A172 (cell line): ENCODE measurements around the gene PRKAR2B. TPM values are rescaled to one million over a fixed set of nuclear protein-coding genes. Genes with fewer than 3 reads are reported as not detected.

Experiments
- DNase-seq: peaks from one replicate; pipeline ENCODE4 v3.0.0-alpha.2; 2015; ENCODE audit warnings: low spot score
- total RNA-seq: library from RNA; depleted of rRNA; stranded (reverse); fragments of >200 nt; shearing (Covaris generic); gene quantifications from 2 replicates; pipeline ENCODE4 v1.2.3, GENCODE V29; 2014; rRNA removed

The PRKAR2B gene
- total RNA-seq, 1 experiment from 2014 or later, result 13.9 TPM

DNA sequence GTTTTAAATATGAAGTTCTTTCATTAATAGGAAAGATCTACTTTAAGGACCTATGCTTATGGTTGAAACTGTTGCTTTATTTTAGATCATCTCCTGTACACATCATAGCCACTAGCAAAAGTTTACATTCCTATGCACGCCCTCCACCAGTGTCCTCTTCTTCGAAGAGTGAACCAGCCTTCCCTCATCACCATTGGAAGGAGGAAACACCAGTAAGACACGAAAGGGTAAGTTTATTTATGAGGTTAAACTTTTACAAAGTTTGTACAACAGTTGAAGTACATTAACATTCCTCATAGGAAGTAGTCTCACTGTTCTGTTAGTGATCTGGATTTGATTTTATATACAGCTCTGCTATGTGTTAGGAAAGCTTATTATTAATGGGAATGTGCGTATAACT lies 141.2 kb downstream of the PRKAR2B start:
- DNase-seq, result no peak

DNA sequence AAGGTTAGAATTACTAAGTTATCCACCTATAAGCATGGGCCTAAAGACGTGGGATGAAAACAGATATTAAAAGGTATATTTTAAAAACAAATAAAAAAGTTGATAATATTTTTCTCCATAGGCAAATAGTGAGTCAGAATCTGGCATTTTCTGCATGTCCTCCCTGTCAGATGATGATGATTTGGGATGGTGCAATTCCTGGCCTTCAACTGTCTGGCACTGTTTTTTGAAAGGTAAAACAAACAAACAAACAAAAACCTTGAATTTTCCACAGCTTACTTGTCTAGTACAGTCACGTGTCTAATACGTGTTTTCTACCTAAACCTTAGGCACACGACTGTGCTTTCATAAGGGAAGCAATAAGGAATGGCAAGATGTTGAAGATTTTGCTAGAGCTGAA lies 141.7 kb downstream of the PRKAR2B start:
- DNase-seq, result no peak

DNA sequence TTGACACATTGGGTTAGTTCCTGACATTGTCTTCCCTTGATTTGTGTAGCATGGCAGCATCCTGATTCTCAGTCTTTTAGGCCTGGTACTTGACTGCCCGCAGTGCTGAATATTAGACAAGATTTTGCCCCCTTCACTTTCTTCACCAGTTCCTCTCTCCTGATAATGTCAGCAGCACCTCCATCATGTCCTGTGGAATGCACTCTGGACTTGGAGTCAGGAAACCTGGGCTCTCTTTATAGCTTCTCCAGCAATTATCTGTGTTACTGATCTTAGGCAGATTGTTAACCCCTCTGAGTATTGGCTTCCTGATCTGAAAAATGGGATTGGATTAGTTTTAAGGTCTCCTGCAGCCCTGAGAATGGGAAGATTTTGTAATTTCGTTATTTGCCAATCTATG lies 143.3 kb downstream of the PRKAR2B start:
- no peak for DNase-seq

DNA sequence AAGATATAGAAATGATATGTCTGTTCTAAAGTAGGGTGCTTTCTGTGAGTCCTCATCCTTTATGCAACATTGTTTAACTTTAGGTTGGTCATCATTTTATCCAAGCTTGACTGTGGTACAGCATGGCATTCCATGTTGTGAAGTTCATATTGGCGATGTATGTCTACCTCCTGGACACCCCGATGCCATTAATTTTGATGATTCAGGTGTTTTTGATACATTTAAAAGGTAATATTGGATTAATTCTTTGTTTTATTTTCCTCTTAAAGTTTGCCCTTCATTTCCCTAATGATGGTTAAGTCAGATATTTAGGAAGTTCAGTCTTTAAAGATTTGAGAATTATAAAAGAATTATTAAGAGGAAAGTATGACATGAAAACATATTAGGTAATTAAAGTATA lies 145.6 kb downstream of the PRKAR2B start:
- no peak for DNase-seq

DNA sequence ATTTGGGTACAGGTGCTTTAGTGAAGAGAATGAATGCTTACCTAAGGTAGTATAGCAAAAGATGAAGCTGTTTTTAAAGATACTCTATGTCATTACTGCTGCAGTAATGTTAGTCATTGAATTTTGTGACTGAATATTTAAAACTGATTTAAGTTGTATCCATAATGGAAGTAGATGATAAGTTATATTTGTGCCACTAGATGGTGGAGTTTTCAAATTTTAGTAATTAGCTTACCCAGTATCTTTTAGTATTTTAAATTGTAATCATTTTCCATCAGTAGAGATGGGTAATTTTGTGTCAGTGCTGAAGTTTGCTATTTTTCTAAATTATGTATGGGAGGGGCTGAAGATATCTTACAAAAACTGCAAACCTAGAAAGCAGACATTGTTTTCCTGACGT lies 149.5 kb downstream of the PRKAR2B start:
- no peak for DNase-seq

DNA sequence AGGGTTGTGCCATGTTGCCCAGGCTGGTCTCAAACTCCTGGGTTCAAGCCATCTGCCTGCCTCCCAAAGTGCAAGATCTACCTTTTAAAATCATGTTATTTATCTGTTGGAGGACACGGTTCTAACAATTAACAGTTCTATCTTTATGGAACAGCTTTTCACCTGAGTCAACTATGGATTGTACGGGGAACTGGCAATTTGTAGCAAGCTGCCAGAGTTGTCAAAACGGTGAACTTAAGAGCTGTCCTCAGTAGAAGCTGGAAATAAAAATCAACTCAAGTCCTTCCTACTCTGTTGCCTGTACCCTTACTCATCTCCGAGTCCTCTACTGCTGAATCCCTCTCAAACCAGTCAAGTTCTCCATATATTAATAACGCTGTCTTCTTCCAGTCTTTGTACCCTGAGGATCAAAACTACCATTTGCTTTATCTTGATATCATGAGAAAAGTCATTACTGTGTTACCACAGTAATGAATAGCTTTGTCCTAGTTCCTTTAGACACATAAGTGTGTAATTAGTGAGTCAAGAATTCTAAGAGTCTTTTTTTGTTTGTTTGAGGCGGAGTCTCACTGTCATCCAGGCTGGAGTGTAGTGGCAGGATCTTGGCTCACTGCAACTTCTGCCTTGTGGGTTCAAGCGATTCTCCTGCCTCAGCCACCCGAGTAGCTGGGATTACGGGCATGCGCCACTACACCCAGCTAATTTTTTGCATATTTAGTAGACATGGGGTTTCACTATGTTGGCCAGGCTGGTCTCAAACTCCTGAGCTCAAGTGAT lies 152.5 kb downstream of the PRKAR2B start:
- no peak for DNase-seq

DNA sequence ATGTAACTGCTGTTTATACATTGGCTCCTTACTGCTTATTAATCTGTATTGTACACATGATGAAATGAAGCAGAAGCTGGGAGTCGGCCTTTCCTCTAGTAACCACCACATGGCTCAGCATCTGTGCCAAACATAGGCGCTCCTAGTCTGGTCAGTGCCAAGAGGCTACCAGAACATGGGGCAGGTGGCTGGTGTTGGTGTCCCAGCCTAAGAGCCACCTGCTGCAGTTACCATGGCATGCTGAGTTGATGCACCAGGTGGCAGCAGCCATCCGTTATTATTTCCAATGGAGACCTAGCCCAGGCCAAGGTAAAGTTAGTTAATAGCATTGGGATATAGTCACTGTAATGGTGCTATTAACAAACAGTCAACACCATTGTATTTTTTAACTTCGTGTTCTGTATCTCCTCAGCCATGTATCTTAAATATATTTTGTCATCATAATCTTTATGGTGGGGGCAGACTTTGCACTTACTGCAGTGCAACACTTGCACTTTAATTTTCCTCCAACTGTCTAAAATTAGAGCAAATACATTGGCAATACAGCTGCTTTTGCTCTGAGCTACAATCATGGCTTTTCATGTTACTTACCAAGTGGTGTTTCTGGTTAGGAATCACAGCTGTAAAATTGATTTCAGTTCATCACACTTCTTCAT lies 157.4 kb downstream of the PRKAR2B start:
- DNase-seq, result peak; percentile 38

DNA sequence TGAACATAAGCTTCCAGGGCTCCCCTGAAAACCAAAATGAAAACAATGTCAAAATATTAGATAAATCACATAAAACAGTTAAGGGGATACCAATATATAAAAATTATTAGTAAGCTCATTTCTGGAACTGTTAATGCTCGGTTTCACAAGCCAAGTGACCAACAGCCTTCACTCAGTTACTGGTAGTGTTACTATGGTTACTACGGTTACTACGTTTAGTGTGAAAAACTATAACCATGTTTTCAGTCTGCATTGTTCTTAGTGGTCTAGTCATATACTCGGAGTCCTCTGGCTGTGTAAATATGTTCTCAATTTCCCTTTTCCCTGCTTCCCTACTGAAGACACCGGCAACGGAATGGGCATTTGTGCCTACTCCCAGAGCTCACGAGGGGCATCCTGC lies 159.1 kb downstream of the PRKAR2B start:
- DNase-seq, result no peak

DNA sequence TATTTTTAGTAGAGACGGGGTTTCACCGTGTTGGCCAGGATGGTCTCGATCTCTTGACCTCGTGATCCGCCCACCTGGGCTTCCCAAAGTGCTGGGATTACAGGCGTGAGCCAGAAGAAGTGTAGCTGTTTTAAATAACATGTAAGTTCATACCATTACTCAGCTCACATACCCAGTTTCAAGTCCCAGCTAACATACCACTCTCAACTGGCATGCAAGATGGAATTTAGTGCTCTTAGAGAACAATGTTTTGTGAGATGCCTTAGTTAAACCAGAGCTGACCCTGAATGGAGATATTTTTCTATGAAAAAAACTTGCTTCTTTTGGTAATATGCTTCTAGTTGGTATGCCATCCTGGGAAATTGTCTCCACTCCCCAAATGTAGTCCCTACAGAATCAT lies 161.6 kb downstream of the PRKAR2B start:
- DNase-seq, result no peak

DNA sequence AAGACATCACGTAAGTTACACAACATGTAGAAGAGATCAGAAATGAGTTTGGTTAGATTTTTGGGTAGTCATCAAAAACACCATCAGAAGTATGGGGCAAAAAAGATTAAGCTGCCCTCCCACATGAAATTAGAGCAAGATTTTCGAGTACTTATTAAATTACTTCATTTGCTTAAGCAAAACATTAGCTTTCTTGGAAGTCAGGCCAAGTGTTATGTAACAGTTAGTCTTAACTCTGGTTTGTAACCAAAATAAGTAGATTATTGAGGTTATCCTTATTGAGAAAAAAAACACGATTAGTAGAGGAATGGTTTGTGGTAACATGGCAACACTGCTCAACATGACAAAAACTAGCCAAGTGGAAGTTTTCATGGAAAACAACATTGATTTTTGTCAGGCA lies 162.2 kb downstream of the PRKAR2B start:
- no peak for DNase-seq

DNA sequence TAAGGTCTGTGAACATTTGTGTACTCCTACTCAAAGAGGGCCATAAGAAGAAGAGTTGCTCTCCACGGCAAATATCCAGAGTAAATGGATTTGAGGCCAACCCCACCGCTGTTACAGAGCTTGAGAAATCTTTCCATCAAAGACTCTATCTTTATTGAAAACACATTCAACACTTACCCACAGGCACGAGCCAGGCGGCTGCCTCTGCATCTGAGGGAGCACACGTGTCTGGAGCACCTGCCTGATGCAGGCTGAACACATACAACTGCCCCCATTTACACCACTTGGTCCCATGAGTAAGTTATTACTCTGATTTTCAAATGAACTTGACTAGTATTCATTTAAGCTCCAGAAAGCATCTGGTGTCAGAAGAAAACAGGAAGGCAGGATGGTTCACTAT lies 163.0 kb downstream of the PRKAR2B start:
- no peak for DNase-seq

DNA sequence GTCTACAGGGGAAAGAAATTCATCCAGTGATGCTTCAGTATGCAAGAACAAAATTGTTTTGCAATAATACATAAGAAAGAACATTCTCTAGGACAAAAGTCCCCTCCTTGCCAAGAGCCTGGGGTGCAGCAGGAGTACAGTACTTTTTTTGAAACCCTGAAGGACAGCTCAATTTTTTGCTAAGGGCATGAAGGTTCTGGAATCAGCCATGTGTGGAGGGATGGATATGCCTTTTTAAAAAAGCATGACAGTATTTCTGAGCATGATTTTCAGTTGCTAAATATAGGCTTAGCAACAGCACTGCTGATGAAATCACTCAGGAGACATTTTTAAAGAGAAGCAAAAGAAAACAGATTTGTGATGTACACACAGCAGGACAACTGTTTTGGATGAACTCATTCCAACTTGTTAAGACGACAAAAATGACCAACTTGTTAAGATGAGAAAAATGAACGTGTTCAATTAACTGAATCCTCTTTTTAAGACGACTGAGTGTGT lies 163.6 kb downstream of the PRKAR2B start:
- no peak for DNase-seq

DNA sequence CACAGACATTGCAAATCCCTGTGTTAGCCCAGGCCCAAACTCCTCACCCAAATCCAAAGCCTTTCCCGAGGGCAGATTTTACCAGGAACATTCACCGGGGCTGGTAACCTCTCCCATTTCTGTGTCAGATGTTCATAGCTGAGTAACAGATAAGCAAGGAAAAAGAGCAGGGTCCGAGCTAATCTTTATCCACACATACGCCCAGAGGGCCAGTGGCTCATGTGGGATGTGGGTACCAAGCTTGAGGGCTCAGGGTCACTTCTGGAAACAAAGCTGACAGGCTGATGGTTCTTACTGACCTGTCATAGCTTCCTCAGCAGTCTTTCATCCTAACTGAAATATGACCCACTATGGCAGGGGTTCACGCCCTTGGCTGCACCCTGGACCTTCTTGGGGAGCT lies 164.1 kb downstream of the PRKAR2B start:
- DNase-seq, result no peak

DNA sequence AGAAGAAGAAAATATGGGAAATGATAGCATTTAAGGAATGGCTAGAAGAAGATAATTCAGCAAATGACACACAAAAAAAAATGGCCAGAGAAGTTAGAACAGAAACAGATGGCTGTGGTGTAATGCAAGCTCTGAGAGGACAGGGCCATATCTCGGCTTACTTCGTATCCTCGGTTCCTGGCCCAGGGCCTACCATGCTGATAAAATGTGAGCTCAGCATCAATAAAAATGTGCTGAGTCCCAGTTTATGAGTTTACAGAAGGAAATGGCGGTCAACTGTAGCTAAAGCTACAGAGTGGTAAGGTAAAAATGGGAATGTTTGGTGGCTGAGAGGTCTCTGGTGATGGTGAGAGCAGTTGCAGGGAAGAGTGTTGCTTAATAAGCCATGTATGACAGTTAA lies 165.1 kb downstream of the PRKAR2B start:
- DNase-seq, result no peak

DNA sequence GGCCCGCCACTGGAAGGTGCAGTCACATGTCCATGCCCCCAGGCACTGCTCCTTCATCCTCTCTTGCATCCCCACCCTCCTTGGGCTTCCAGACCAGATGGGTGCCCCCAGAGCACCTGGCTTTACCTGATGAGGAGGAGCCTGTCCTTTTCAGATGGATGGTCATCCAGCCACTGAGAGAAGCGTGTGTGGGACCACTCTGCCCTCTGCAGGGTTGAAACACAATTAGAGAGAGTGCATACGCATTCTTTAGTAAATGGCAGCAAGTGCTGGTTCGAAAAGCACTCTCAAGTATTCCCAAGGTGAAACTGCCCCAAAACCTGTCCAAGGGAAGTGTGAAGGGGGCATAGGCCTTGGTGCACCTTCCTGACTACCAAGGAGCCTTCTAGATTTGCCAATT lies 165.9 kb downstream of the PRKAR2B start:
- DNase-seq, result no peak

Other genes with a start within 250 kb of the PRKAR2B start
- gene PIK3CG, start 179.4 kb upstream of the PRKAR2B start, total RNA-seq, result 4.7 and 5.4 TPM in 2 replicates
- 52.7 and 66.1 TPM in 2 replicates for gene HBP1, start 124.3 kb downstream of the PRKAR2B start, total RNA-seq